Adrenal gland (tissue), 5 donors: Measurements from ENCODE around the gene ZSCAN25.
"Not testable (repeated sequence)": the region's sequence is repeated elsewhere in the genome, so short reads cannot be mapped to it uniquely, and the experiment has no call there.

ENCODE experiments used
- POLR2A ChIP-seq, 2 donors: fragments of 450-650 bp; IDR thresholded peaks; one replicate each; pipeline ENCODE4 v1.6.1; 2017; ENCODE audit warnings: antibody characterized with exemption in 2 of 2, mild to moderate bottlenecking in 2 of 2, moderate library complexity in 1 of 2
- TF ChIP-seq, protein P1 (sequence below), 6 experiments: fragments of 450-650 bp in 4 of 6; fragments of 200-600 bp in 2 of 6; sonication (generic) in 1 of 6; IDR thresholded peaks; 1 replicate in 5 of 6; 2 replicates in 1 of 6; pipeline versions ENCODE4 v1.5.1 to v1.8.0; 2016 to 2021; ENCODE audit warnings: antibody characterized with exemption in 6 of 6, mild to moderate bottlenecking in 2 of 6, moderate library complexity in 1 of 6
- donor health status: DM: no; HTN: no; CAD: no.

GRCh38 chr7:99657879-99658278, 41.1 kb downstream of the ZSCAN25 start:
- not testable (repeated sequence) for TF ChIP-seq POLR2A (IDR thresholded peaks at IDR 0.05)
- TF ChIP-seq, protein P1, sequence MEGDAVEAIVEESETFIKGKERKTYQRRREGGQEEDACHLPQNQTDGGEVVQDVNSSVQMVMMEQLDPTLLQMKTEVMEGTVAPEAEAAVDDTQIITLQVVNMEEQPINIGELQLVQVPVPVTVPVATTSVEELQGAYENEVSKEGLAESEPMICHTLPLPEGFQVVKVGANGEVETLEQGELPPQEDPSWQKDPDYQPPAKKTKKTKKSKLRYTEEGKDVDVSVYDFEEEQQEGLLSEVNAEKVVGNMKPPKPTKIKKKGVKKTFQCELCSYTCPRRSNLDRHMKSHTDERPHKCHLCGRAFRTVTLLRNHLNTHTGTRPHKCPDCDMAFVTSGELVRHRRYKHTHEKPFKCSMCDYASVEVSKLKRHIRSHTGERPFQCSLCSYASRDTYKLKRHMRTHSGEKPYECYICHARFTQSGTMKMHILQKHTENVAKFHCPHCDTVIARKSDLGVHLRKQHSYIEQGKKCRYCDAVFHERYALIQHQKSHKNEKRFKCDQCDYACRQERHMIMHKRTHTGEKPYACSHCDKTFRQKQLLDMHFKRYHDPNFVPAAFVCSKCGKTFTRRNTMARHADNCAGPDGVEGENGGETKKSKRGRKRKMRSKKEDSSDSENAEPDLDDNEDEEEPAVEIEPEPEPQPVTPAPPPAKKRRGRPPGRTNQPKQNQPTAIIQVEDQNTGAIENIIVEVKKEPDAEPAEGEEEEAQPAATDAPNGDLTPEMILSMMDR (IDR thresholded peaks at IDR 0.05): not testable (repeated sequence)
